HepG2 (cell line): ENCODE data around the gene CELSR3. TPM values are rescaled to one million over a fixed set of nuclear protein-coding genes. Genes with fewer than 3 reads are reported as not detected.

ENCODE experiments used
- ATAC-seq: fragments of 200-7000 bp; cut with Tn5 transposase; 3 replicates; pipeline ENCODE4 v1.9.1; 2020; ENCODE audit warnings: mild to moderate bottlenecking, moderate library complexity
- BruUV-seq: library from RNA; stranded (reverse); fragments of 400-500 nt; replicated peaks from 2 replicates; lab custom pipeline; 2021; lab: Mats Ljungman, UMichigan
- CTCF ChIA-PET: fragments of 300-600 bp; formaldehyde crosslinking; extraction: SDS; loops from one replicate; lab custom pipeline; 2021; ENCODE audit warnings: low total read pairs, inconsistent platforms, low intra/inter-chr PET ratio; lab: Yijun Ruan, JAX
- POLR2A ChIA-PET: fragments of 350-600 bp; sonication (Branson Sonifier 250); formaldehyde crosslinking; loops from one replicate; lab custom pipeline; 2020; ENCODE audit warnings: antibody characterized with exemption, inconsistent platforms; lab: Yijun Ruan, JAX
- DNase-seq: peaks from one replicate; pipeline ENCODE4 v3.0.0-alpha.2; 2015; ENCODE audit warnings: low spot score
- FAIRE-seq: peaks from 3 replicates; lab custom pipeline; 2011; peaks lifted over from hg19 to GRCh38; lab: Jason Lieb, UNC
- H2AFZ ChIP-seq: one replicate; pipeline ENCODE4 v1.6.1; 2011; ENCODE audit warnings: low read length, inconsistent platforms
- H3K27ac ChIP-seq: fragments of 300-600 bp; 3 replicates; pipeline ENCODE4 v1.8.0; 2011; ENCODE audit warnings: mixed run types, mild to moderate bottlenecking, mixed read lengths, low read length, inconsistent platforms; ENCODE audit not compliant: insufficient read depth; ENCODE audit errors: extremely low read length
- H3K27me3 ChIP-seq, 2 experiments: fragments of 200-600 bp in 1 of 2; 2 replicates in 1 of 2; 3 replicates in 1 of 2; pipeline versions ENCODE4 v1.6.0 to v1.8.0; 2011; ENCODE audit warnings: low read length in 2 of 2, mild to moderate bottlenecking in 2 of 2, moderate library complexity in 2 of 2, inconsistent platforms in 1 of 2; ENCODE audit not compliant: insufficient read depth in 2 of 2, control insufficient read depth in 1 of 2
- H3K36me3 ChIP-seq, 2 experiments: fragments of 200-600 bp in 1 of 2; replicated peaks in 1 of 2; 2 replicates in 1 of 2; 3 replicates in 1 of 2; pipeline versions ENCODE4 v1.5.1 to v1.8.0; 2011; ENCODE audit warnings: low read length in 2 of 2, inconsistent platforms in 1 of 2; ENCODE audit not compliant: insufficient read depth in 2 of 2, control insufficient read depth in 1 of 2
- H3K4me1 ChIP-seq: 2 replicates; pipeline ENCODE4 v1.5.1; 2012; ENCODE audit warnings: low read length, inconsistent platforms; ENCODE audit not compliant: insufficient read depth
- H3K4me2 ChIP-seq: 2 replicates; pipeline ENCODE4 v1.6.0; 2011; ENCODE audit warnings: low read depth, low read length, inconsistent platforms
- H3K4me3 ChIP-seq, 3 experiments: fragments of 200-600 bp in 1 of 3; sonication (generic), shearing (Covaris generic) in 1 of 3; replicated peaks in 1 of 3; 2 replicates each; pipeline ENCODE4 v1.5.1; 2011 to 2016; ENCODE audit warnings: low read length in 3 of 3, inconsistent platforms in 2 of 3, low read depth in 2 of 3, mild to moderate bottlenecking in 2 of 3, control low read depth in 1 of 3, mixed read lengths in 1 of 3; ENCODE audit not compliant: insufficient read depth in 1 of 3
- H3K79me2 ChIP-seq: one replicate; pipeline ENCODE4 v1.6.1; 2011; ENCODE audit warnings: low read length, inconsistent platforms; ENCODE audit not compliant: insufficient read depth
- H3K9ac ChIP-seq: 2 replicates; pipeline ENCODE4 v1.6.0; 2011; ENCODE audit warnings: mild to moderate bottlenecking, low read depth, low read length, inconsistent platforms; ENCODE audit not compliant: insufficient read depth
- H3K9me3 ChIP-seq: 2 replicates; pipeline ENCODE4 v1.5.1; 2012; ENCODE audit warnings: mild to moderate bottlenecking, low read length
- H4K20me1 ChIP-seq: 2 replicates; pipeline ENCODE4 v1.6.0; 2011; ENCODE audit warnings: inconsistent platforms, mild to moderate bottlenecking, low read length, moderate library complexity; ENCODE audit not compliant: insufficient read depth
- GABPA ChIP-seq, 2 experiments: IDR thresholded peaks; 2 replicates each; pipeline ENCODE4 v1.6.1; 2011 to 2016; ENCODE audit warnings: low read depth in 2 of 2, low read length in 1 of 2, missing biosample characterization in 1 of 2, missing genetic modification characterization in 1 of 2
- HDAC2 ChIP-seq: sonication (generic); formaldehyde crosslinking; IDR thresholded peaks from 2 replicates; pipeline ENCODE4 v1.4.0; 2020; ENCODE audit warnings: missing genetic modification reagents
- HNRNPLL ChIP-seq: fragments of 200-400 bp; formaldehyde crosslinking; IDR thresholded peaks from 2 replicates; pipeline ENCODE4 v1.6.1; 2017; ENCODE audit warnings: mild to moderate bottlenecking, low read depth, low read length; ENCODE audit not compliant: poor library complexity, severe bottlenecking
- KAT8 ChIP-seq: IDR thresholded peaks from 2 replicates; pipeline ENCODE4 v1.6.1; 2016; ENCODE audit warnings: missing genetic modification reagents, missing compliant biosample characterization
- NFYC ChIP-seq: IDR thresholded peaks from 2 replicates; pipeline ENCODE4 v1.6.1; 2016; ENCODE audit warnings: missing genetic modification reagents, missing compliant biosample characterization
- SNRNP70 ChIP-seq: fragments of 200-400 bp; formaldehyde crosslinking; IDR thresholded peaks from 2 replicates; pipeline ENCODE4 v1.6.1; 2017; ENCODE audit warnings: mild to moderate bottlenecking, low read depth, low read length, moderate library complexity
- U2AF1 ChIP-seq: fragments of 200-400 bp; formaldehyde crosslinking; optimal IDR thresholded peaks from 2 replicates; pipeline ENCODE3; 2017; ENCODE audit warnings: mild to moderate bottlenecking, low read depth, low read length
- ZBTB26 ChIP-seq: IDR thresholded peaks from 2 replicates; pipeline ENCODE4 v1.6.1; 2016; ENCODE audit warnings: missing compliant biosample characterization, missing genetic modification reagents, borderline replicate concordance
- ZEB1 ChIP-seq: IDR thresholded peaks from 2 replicates; pipeline ENCODE4 v1.6.1; 2012; ENCODE audit warnings: mild to moderate bottlenecking, low read depth, inconsistent platforms; ENCODE audit not compliant: insufficient replicate concordance
- ZMYM2 ChIP-seq: sonication (generic); formaldehyde crosslinking; IDR thresholded peaks from 2 replicates; pipeline ENCODE4 v1.8.0; 2022; ENCODE audit warnings: mild to moderate bottlenecking, missing genetic modification reagents
- ZNF17 ChIP-seq: sonication (generic); formaldehyde crosslinking; IDR thresholded peaks from 2 replicates; pipeline ENCODE4 v1.5.0; 2020; ENCODE audit warnings: mild to moderate bottlenecking, missing genetic modification reagents
- ZNF235 ChIP-seq: sonication (generic); formaldehyde crosslinking; IDR thresholded peaks from 2 replicates; pipeline ENCODE4 v1.8.1; 2023; ENCODE audit warnings: mild to moderate bottlenecking, missing genetic modification reagents, borderline replicate concordance
- ZNF276 ChIP-seq: sonication (generic); formaldehyde crosslinking; IDR thresholded peaks from 2 replicates; pipeline ENCODE4 v1.4.0; 2020; ENCODE audit warnings: mild to moderate bottlenecking, low read depth, missing genetic modification reagents
- ZZZ3 ChIP-seq: sonication (generic); formaldehyde crosslinking; IDR thresholded peaks from 2 replicates; pipeline ENCODE4 v1.4.0; 2020; ENCODE audit warnings: missing genetic modification reagents, mild to moderate bottlenecking, borderline replicate concordance
- WGBS: methylation state at CpG from one replicate; pipeline ENCODE4 v1.1.6; 2017; ENCODE audit warnings: low lambda C conversion rate; 5-methylcytosine and 5-hydroxymethylcytosine counted together
- in situ Hi-C: cut with HindIII; loops from 2 replicates; pipeline ENCODE4 v1.10.0; 2017; ENCODE audit warnings: low pct_unique_long_range_greater_than_20kb; ENCODE audit not compliant: extremely low pct_ligation_motif_present
- intact Hi-C: fragments of 100-400 bp; cut with micrococcal nuclease; formaldehyde crosslinking; loops from one replicate; pipeline ENCODE4 v1.10.0; 2022; ENCODE audit not compliant: unreplicated experiment
- polyA plus RNA-seq, 8 experiments: library from polyadenylated mRNA; depleted of rRNA in 3 of 8; stranded (reverse) in 7 of 8; unstranded in 1 of 8; fragments of >200 nt; fragmentation: Illumina TruSeq in 4 of 8; extraction: Trizol in 4 of 8; gene quantifications; 2 replicates each; pipeline versions ENCODE4 v1.2.1 to v1.2.3, GENCODE V29; 2011 to 2016; ENCODE audit warnings: low read depth in 4 of 8, missing spikeins in 1 of 8, mixed read lengths in 1 of 8; ENCODE audit not compliant: insufficient read depth in 1 of 8
- total RNA-seq, 5 experiments: library from RNA; depleted of rRNA; stranded (reverse); fragments of >200 nt; fragmentation: Illumina TruSeq; extraction: Trizol; gene quantifications; 2 replicates each; pipeline ENCODE4 v1.2.3, GENCODE V29; 2016; ENCODE audit warnings: low read depth in 1 of 5

Gene CELSR3
- total and polyA plus RNA-seq, 2 of the 13 experiments (the other 11 are each of a cell fraction or from before 2014, with no cell fraction given), result 5.4 to 6.7 TPM

DNA sequence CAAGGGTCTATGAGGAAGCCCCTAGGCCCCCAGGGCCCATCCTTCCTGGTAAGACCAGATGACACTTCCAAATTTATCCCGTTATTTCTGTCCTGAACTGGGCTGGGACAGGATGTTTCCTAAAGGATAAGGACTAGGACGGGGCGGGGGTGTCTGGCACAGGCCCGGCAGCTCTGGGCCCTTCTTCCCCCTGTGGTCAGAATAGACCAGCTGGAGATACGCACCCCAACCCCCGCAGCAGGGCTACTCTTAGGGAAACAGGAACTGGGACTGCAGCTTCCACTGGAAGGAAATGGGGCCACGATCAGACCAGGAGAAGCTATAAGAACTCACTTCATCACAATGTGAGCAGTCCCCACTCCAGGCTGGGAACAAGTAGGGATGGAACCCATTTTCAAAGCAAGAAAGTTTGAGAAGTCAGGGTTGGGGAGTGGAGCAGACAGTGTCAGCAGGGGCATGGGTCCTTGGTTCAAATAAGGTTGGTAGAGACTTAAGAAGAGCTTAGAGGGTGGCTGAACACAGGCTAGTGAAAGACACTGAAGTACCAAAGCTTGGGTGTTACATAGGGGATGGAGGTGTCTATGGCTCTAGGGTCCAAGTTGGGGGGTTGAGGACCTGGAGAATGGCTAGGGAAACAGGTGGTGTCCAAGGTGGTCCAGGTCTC is 21.9 kb upstream of the CELSR3 start:
- no peaks in the 10 kb centered on the region; a peak in 2 of 5 replicates for H3K27me3 ChIP-seq
- intact Hi-C loops, result loop anchor here (1.0 kb wide), 1 partner anchor 56 kb away; no protein-coding TSS in a partner anchor
- TF ChIP-seq HDAC2, result 0 out of 2 replicates have a peak, but pooled peaks have one; percentile 15
- no peak for TF ChIP-seq ZMYM2 (CRISPR knock-in tag)
- TF ChIP-seq, all 625 proteins: peak for 1
- no peak for FAIRE-seq
- peaks cover 25% of the 10 kb centered on the region for H3K79me2 ChIP-seq
- H3K9ac ChIP-seq, result peak overlapping the region; percentile 94
- in situ Hi-C loops, result no loop called here
- peak overlapping the region; percentile 24 to 97 (median 82) for H3K4me3 ChIP-seq
- peaks cover 26% of the 10 kb centered on the region for H3K4me1 ChIP-seq
- H3K27ac ChIP-seq, result no peak overlapping the region
- H3K4me2 ChIP-seq, result peak overlapping the region; percentile 92
- 54% methylated on average over 7 of the region's 7 CpGs for WGBS
- H3K36me3 ChIP-seq, result peaks cover 33 to 62% of the 10 kb centered on the region in 2 experiments
- POLR2A ChIA-PET, result interaction anchor here (0.8 kb wide), 1 partner anchor 17 kb away, joined by 3 read pairs; no protein-coding TSS in a partner anchor
- no peak overlapping the region for H2AFZ ChIP-seq
- DNase-seq, result no peak
- CTCF ChIA-PET, result interaction anchor here (1.1 kb wide), 1 partner anchor 135 kb away, joined by 5 read pairs; no protein-coding TSS in a partner anchor
- BruUV-seq, result no TSS peak
- no peak for ATAC-seq
- H3K9me3 ChIP-seq, result no peaks in the 10 kb centered on the region
- 0 out of 2 replicates have a peak, but pooled peaks cover 4% of the 10 kb centered on the region for H4K20me1 ChIP-seq

- H3K9ac ChIP-seq, result peak overlapping the region; percentile 94; the same call in 1 of the 2 replicates
- TF ChIP-seq ZNF235 (CRISPR knock-in tag), result no peak
- no peak for TF ChIP-seq ZBTB26 (CRISPR knock-in tag)
- TF ChIP-seq ZEB1, result no peak
- no peak for TF ChIP-seq NFYC (CRISPR knock-in tag)
- no peak for TF ChIP-seq ZNF17 (CRISPR knock-in tag)
- TF ChIP-seq U2AF1, result no peak
- TF ChIP-seq GABPA (IDR thresholded peaks at IDR 0.05; ENCODE audit: low read depth, low read length), result no peak
- no peak for TF ChIP-seq GABPA (CRISPR knock-in tag; IDR thresholded peaks at IDR 0.05; ENCODE audit: low read depth)
- no peak for TF ChIP-seq ZZZ3 (CRISPR knock-in tag)
- TF ChIP-seq KAT8 (CRISPR knock-in tag), result no peak
- no peak for TF ChIP-seq ZNF276 (CRISPR knock-in tag)
- no peak for TF ChIP-seq HNRNPLL
- TF ChIP-seq SNRNP70, result no peak
Observed at GRCh38 chr3:48684054-48684349, 21.3 kb upstream of the CELSR3 start.

More at GRCh38 chr3:48684054-48684349, 21.3 kb upstream of the CELSR3 start:
- H3K36me3 ChIP-seq, result peaks cover 31 to 62% of the 10 kb centered on the region in 2 experiments
- 0 out of 2 replicates have a peak, but pooled peaks cover 4% of the 10 kb centered on the region for H4K20me1 ChIP-seq
- ChIA-PET CTCF (no interaction called here), POLR2A (interaction anchor here (0.8 kb wide), 1 partner anchor 16 kb away, joined by 3 read pairs; no protein-coding TSS in a partner anchor)
- ATAC-seq (no peak), FAIRE-seq (no peak), DNase-seq (no peak)
- no TSS peak for BruUV-seq
- peak overlapping the region; percentile 24 to 97 (median 82); a peak in 5 of 6 replicates for H3K4me3 ChIP-seq
- H2AFZ ChIP-seq, result no peak overlapping the region
- peaks cover 26% of the 10 kb centered on the region for H3K4me1 ChIP-seq
- 80% methylated on average over 8 of the region's 8 CpGs for WGBS
- no peaks in the 10 kb centered on the region for H3K9me3 ChIP-seq
- no peaks in the 10 kb centered on the region; a peak in 2 of 5 replicates for H3K27me3 ChIP-seq
- in situ Hi-C loops, result no loop called here
- intact Hi-C loops, result no loop called here
- peaks cover 25% of the 10 kb centered on the region for H3K79me2 ChIP-seq
- H3K27ac ChIP-seq, result no peak overlapping the region
- peak overlapping the region; percentile 92 for H3K4me2 ChIP-seq
